A549 treated with AZD2906 at 1 μM for 4 hours (cell line): Measurements from ENCODE around the gene TMOD2. TPM values are rescaled to one million over a fixed set of nuclear protein-coding genes. Genes with fewer than 3 reads are reported as not detected.

Source experiments
- total RNA-seq: library from RNA; stranded (reverse); fragments of 200-300 nt; extraction: Qiagen RNA extraction; gene quantifications from 5 replicates; pipeline ENCODE4 v1.2.3, GENCODE V29; 2022

Gene TMOD2
- 1.1 to 2.2 TPM (median 1.9 TPM) in 5 replicates for total RNA-seq

DNA sequence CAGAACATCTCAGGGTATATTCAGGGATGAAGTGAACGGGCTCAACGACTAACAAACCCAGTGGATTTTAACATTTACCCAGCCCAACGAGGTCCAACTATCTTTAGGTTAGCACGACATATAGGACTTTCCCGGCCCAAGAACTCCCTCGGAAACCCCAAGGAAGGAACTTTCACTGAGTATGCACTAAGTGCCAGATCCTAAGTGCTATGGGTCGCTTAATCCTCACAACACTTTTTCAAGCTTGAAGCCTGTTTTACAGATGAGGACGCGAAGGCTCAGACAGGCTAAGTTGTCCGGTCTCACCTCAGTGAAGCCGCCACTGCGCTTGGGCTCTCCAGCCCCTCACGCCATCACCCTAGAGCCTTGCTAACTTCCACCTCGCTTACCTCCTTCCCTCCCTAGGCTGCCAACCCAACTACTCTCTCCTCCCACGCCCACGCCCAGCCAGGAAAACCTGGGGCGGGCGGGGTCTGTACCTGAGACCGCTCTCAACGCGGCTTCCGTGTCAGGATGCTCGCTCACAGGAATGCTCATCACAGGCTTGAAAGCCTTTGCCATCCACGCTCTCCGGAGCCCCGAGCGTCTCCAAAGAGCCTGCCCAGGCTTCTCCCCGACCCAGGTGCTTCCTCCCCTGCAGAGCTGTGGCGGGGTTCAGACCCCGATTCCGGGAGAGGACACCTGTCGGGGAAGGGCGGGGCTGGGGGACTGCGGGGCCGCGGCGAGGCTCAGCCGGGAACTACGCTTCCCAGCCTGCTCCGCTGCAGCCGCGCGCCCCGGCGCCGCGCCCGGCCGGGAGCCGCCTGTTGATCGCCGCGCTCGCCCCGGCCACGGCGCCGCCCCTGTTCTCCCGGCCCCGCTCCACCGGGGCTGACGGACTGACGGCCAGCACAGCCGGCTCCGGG is at the start of gene TMOD2:
TMOD2 (plus strand) TSS at position 806 of the 905 bp plus-strand sequence. CDS start 14,845 bp downstream, outside the sequence.

GRCh38 chr15:51737522-51738305 is 13.7 kb upstream of the TMOD2 start, which contains the start of gene LYSMD2:
TSS of gene LYSMD2 (minus strand) at chr15:51737655. CDS start at chr15:51737622, 33 bp downstream.

GRCh38 chr15:51829376-51830275 is 78.2 kb downstream of the TMOD2 start, which contains the start of gene TMOD3:
TSS of gene TMOD3 (plus strand) at chr15:51829653. CDS start at chr15:51862885, 33,232 bp downstream.

Other genes with a start within 250 kb of the TMOD2 start
- gene DMXL2, start 128.8 kb upstream of the TMOD2 start, total RNA-seq, result 14.2 to 19.6 TPM (median 17.0 TPM) in 5 replicates
- 0.03 to 0.06 TPM (median 0.05 TPM) in 4 of 5 replicates, not detected in the other for gene SCG3, start 70.1 kb upstream of the TMOD2 start, total RNA-seq
- gene LYSMD2, start 13.9 kb upstream of the TMOD2 start, total RNA-seq, result 16.8 to 24.2 TPM (median 22.2 TPM) in 5 replicates
- gene TMOD3, start 78.1 kb downstream of the TMOD2 start, total RNA-seq, result 43.3 to 76.3 TPM (median 55.8 TPM) in 5 replicates
- 43.6 to 66.7 TPM (median 46.0 TPM) in 5 replicates for gene LEO1, start 220.2 kb downstream of the TMOD2 start, total RNA-seq